SH-SY5Y (cell line): ENCODE measurements around the gene AXDND1.

Source experiments
- GATA2 ChIP-seq: IDR thresholded peaks from 2 replicates; pipeline ENCODE4 v1.6.1; 2011; ENCODE audit warnings: mild to moderate bottlenecking, low read depth, low read length
- GATA3 ChIP-seq: IDR thresholded peaks from 2 replicates; pipeline ENCODE4 v1.6.1; 2011; ENCODE audit warnings: low read depth, mild to moderate bottlenecking, low read length, moderate library complexity

GRCh38 chr1:179588425-179589024 is 222.8 kb downstream of the AXDND1 start:
- TF ChIP-seq GATA2 (no peak), GATA3 (no peak)
